ENCODE measurements around the gene TRIM40.

DNA sequence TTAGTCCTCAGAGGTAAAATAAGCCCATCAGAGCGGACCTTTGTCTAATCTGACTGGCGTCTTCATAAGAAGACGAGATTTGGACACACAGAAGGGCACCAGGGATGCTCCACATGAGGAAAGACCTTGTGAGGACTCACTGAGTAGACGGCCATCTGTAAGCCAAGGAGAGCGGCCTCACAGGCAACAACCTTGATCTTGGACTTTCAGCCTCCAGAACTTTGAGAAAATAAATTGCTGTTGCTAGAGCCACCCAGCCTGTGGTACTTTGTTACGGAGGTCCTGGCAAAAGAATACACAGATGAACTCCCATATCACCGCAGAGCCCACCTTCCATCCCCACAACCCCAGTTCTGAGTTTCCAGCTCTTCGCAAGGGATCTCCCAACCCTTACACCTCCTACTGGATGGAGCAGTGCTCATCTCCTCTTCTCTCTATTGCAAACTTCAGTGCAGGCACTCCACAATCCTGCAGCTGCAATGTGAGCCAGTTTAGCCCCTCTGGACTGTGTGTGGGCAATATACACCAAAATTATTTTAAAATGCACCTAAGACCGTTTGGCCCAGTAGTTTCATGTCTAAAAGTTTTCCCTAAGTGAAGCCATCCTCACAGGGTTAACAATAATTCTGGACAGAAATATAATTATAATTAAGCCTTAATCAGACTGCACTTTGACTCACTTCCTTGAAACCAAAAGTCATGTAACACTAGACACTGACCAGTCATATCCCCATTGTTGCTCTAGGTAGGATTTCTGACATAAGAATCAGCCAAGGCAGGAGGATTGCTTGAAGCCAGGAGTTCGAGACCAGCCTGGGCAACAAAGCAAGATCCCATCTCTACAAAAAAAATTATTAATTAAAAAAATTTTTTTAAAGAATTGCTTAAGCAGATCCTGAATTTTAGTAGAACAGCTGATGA is 14.2 kb upstream of the TRIM40 start:
- TF ChIP-seq, protein P1, sequence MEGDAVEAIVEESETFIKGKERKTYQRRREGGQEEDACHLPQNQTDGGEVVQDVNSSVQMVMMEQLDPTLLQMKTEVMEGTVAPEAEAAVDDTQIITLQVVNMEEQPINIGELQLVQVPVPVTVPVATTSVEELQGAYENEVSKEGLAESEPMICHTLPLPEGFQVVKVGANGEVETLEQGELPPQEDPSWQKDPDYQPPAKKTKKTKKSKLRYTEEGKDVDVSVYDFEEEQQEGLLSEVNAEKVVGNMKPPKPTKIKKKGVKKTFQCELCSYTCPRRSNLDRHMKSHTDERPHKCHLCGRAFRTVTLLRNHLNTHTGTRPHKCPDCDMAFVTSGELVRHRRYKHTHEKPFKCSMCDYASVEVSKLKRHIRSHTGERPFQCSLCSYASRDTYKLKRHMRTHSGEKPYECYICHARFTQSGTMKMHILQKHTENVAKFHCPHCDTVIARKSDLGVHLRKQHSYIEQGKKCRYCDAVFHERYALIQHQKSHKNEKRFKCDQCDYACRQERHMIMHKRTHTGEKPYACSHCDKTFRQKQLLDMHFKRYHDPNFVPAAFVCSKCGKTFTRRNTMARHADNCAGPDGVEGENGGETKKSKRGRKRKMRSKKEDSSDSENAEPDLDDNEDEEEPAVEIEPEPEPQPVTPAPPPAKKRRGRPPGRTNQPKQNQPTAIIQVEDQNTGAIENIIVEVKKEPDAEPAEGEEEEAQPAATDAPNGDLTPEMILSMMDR (IDR thresholded peaks at IDR 0.05 in 2 of 3, conservative IDR thresholded peaks at IDR 0.05 in 1 of 3; ENCODE audit: borderline replicate concordance in 1 of 3, insufficient read depth in 1 of 3, low read depth in 2 of 3, low read length in 2 of 3): no peak
- TF ChIP-seq POLR2A (IDR thresholded peaks at IDR 0.05; ENCODE audit: borderline replicate concordance, extremely low read depth, insufficient read depth, insufficient read length) (no peak), SRF (IDR thresholded peaks at IDR 0.05; ENCODE audit: low read depth) (no peak), YY1 (IDR thresholded peaks at IDR 0.05; ENCODE audit: extremely low read depth, insufficient replicate concordance, low read depth, low read length) (no peak), EZH2 (IDR thresholded peaks at IDR 0.05) (no peak), RAD21 (IDR thresholded peaks at IDR 0.05; ENCODE audit: low read depth) (no peak), CEBPB (IDR thresholded peaks at IDR 0.05; ENCODE audit: low read depth) (no peak), POLR2AphosphoS5 (IDR thresholded peaks at IDR 0.05; ENCODE audit: low read depth, low read length) (no peak), JUND (IDR thresholded peaks at IDR 0.05) (no peak), SIN3A (IDR thresholded peaks at IDR 0.05; ENCODE audit: low read depth) (no peak)
- TF ChIP-seq, protein P2, sequence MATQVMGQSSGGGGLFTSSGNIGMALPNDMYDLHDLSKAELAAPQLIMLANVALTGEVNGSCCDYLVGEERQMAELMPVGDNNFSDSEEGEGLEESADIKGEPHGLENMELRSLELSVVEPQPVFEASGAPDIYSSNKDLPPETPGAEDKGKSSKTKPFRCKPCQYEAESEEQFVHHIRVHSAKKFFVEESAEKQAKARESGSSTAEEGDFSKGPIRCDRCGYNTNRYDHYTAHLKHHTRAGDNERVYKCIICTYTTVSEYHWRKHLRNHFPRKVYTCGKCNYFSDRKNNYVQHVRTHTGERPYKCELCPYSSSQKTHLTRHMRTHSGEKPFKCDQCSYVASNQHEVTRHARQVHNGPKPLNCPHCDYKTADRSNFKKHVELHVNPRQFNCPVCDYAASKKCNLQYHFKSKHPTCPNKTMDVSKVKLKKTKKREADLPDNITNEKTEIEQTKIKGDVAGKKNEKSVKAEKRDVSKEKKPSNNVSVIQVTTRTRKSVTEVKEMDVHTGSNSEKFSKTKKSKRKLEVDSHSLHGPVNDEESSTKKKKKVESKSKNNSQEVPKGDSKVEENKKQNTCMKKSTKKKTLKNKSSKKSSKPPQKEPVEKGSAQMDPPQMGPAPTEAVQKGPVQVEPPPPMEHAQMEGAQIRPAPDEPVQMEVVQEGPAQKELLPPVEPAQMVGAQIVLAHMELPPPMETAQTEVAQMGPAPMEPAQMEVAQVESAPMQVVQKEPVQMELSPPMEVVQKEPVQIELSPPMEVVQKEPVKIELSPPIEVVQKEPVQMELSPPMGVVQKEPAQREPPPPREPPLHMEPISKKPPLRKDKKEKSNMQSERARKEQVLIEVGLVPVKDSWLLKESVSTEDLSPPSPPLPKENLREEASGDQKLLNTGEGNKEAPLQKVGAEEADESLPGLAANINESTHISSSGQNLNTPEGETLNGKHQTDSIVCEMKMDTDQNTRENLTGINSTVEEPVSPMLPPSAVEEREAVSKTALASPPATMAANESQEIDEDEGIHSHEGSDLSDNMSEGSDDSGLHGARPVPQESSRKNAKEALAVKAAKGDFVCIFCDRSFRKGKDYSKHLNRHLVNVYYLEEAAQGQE (IDR thresholded peaks at IDR 0.05; ENCODE audit: low read depth): no peak
- TF ChIP-seq, protein P3, sequence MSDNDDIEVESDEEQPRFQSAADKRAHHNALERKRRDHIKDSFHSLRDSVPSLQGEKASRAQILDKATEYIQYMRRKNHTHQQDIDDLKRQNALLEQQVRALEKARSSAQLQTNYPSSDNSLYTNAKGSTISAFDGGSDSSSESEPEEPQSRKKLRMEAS (IDR thresholded peaks at IDR 0.05): no peak

Measured in HCT116 (cell line).